ENCODE results near the gene TRPM6. TPM values are rescaled to one million over a fixed set of nuclear protein-coding genes. Genes with fewer than 3 reads are reported as not detected.

The TRPM6 gene
- total RNA-seq, 3 donors from 2014 or later, result 39.3 to 125 (median 45.9) TPM

DNA sequence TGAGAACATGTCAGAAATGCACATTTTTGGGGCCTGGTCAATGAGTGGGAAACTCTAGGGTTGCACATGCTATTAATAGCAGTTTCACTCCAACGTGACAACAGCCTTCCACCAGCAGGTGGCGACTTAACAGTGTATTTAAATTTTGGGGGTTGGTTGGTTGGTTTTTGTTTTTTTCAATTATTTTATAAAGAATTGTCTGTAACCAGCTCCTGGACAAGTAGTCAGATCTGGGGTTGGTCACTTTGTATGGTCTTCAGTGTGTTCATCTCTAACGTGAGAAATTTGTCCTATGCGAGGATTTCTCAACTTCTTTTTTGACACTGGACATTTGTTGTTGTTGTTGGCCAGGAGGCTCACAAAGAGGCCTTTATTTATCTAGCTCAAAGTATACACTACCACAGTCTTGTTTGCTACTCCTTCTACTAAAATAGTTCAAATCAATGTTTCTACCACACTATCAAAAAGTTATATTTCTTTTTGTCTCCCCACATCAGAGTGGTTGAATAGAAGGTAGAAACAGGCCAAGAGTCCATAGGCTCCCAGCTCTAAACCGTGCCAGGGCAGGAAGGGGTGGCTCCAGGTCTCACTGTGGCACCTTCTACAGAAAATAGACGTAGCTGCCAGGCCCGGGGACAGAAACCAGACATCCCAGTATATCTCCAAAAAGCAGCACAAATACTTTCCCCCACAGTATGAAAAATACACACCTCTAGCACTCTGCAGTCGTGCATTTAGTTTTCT, 110.4 kb downstream of the TRPM6 start:
- TF ChIP-seq, protein P1, sequence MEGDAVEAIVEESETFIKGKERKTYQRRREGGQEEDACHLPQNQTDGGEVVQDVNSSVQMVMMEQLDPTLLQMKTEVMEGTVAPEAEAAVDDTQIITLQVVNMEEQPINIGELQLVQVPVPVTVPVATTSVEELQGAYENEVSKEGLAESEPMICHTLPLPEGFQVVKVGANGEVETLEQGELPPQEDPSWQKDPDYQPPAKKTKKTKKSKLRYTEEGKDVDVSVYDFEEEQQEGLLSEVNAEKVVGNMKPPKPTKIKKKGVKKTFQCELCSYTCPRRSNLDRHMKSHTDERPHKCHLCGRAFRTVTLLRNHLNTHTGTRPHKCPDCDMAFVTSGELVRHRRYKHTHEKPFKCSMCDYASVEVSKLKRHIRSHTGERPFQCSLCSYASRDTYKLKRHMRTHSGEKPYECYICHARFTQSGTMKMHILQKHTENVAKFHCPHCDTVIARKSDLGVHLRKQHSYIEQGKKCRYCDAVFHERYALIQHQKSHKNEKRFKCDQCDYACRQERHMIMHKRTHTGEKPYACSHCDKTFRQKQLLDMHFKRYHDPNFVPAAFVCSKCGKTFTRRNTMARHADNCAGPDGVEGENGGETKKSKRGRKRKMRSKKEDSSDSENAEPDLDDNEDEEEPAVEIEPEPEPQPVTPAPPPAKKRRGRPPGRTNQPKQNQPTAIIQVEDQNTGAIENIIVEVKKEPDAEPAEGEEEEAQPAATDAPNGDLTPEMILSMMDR (IDR thresholded peaks at IDR 0.05), result no peak
- ATAC-seq (peak; percentile 72), DNase-seq (peak in 2 of 3 donors; percentile 65 to 90)
- Histone ChIP-seq H3K4me1 (ENCODE audit: low read depth) (no peaks in the 10 kb centered on the region), H3K9me3 (no peaks in the 10 kb centered on the region), H3K36me3 (ENCODE audit: low read depth) (no peaks in the 10 kb centered on the region), H3K4me3 (no peak overlapping the region)
- intact Hi-C loops (cut with DNase I, micrococcal nuclease), result loop anchor here (5.0 kb wide), 2 partner anchors 225 to 300 kb away; no protein-coding TSS in a partner anchor

DNA sequence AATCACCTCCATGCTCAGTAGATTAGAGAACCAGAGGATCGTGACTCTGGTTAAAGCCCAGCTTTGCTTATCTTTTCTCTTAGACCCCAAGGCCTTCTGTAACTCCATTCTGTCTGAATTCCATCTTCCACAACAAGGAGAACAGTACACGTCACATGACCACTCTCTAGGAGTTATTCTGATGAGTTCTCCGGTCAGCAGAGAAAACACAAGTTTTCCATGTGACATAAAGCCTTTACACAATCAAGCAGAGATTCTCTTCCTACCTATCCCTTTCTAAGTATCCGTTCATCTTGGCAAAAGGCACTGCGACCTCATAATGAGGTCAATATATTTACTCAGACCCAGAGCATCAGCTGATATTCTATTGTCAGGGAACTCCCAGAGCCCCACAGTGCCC, 112.3 kb downstream of the TRPM6 start:
- H3K36me3 ChIP-seq (ENCODE audit: low read depth), result no peaks in the 10 kb centered on the region
- ATAC-seq (no peak), DNase-seq (no peak)
- no peaks in the 10 kb centered on the region for H3K4me1 ChIP-seq (ENCODE audit: low read depth)
- intact Hi-C loops (cut with DNase I, micrococcal nuclease), result loop anchor here (5.0 kb wide), 2 partner anchors 227 to 302 kb away; no protein-coding TSS in a partner anchor
- TF ChIP-seq, protein P1 (IDR thresholded peaks at IDR 0.05), result no peak
- no peak overlapping the region for H3K4me3 ChIP-seq
- H3K9me3 ChIP-seq, result no peaks in the 10 kb centered on the region

DNA sequence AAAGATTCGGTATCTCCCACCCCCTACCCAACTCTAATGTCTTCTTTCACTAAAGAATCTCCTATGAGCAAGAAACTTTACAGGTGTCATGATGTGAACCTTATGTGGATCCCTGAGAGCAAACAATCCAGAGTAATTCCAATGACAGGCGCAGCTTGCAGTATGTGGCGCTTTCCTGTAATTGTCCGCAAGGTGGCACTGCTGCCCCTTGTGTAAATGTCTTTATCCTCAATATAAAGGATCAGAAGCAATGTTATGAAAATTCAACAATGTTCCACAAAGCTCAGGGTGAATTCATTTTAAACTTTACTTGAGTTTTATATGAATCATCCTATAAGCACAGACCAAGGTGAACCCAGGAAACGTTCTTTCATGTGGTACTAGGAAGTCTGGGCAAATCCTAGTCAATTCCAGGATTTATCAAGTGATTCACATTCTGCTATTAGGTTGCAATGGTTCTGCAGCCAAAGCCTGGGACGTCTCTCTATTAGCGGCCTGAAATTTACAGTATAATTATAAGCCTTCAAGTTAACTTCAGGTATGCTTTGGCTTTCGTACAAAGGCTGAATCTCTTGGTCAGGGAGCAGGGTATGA, 113.7 kb downstream of the TRPM6 start:
- ATAC-seq, result peak; percentile 90
- Histone ChIP-seq H3K4me1 (ENCODE audit: low read depth) (no peaks in the 10 kb centered on the region), H3K4me3 (no peak overlapping the region), H3K36me3 (ENCODE audit: low read depth) (no peaks in the 10 kb centered on the region), H3K9me3 (no peaks in the 10 kb centered on the region)
- peak; percentile 68 to 92 (median 82) for DNase-seq
- TF ChIP-seq, protein P1 (IDR thresholded peaks at IDR 0.05), result peak; percentile 71
- intact Hi-C loops (cut with DNase I, micrococcal nuclease), result loop anchor here (5.0 kb wide), 2 partner anchors 228 to 303 kb away; no protein-coding TSS in a partner anchor

- ATAC-seq, result no peak
- intact Hi-C loops (cut with DNase I, micrococcal nuclease), result loop anchor here (5.0 kb wide), 2 partner anchors 230 to 305 kb away; no protein-coding TSS in a partner anchor
Observed at GRCh38 chr9:74772121-74772520, 115.6 kb downstream of the TRPM6 start.

GRCh38 chr9:74771672-74772071, 116.0 kb downstream of the TRPM6 start:
- ATAC-seq (no peak), DNase-seq (no peak)
- H3K36me3 ChIP-seq (ENCODE audit: low read depth), result no peaks in the 10 kb centered on the region
- TF ChIP-seq, protein P1 (IDR thresholded peaks at IDR 0.05), result no peak
- intact Hi-C loops (cut with DNase I, micrococcal nuclease), result loop anchor here (5.0 kb wide), 2 partner anchors 231 to 306 kb away; no protein-coding TSS in a partner anchor
- no peaks in the 10 kb centered on the region for H3K9me3 ChIP-seq
- no peak overlapping the region for H3K4me3 ChIP-seq
- no peaks in the 10 kb centered on the region for H3K4me1 ChIP-seq (ENCODE audit: low read depth)

More at GRCh38 chr9:74772121-74772520, 115.6 kb downstream of the TRPM6 start:
- Histone ChIP-seq H3K4me3 (no peak overlapping the region), H3K36me3 (ENCODE audit: low read depth) (no peaks in the 10 kb centered on the region), H3K4me1 (ENCODE audit: low read depth) (no peaks in the 10 kb centered on the region), H3K9me3 (no peaks in the 10 kb centered on the region)
- TF ChIP-seq, protein P1 (IDR thresholded peaks at IDR 0.05), result no peak
- no peak for DNase-seq

Data from mucosa of descending colon (tissue), 3 donors.